ENCODE measurements around the gene NEU1. TPM values are rescaled to one million over a fixed set of nuclear protein-coding genes. Genes with fewer than 3 reads are reported as not detected.
A peak's percentile ranks its signal among the peaks of the same experiment; 100 is the strongest.
"Not testable (repeated sequence)": the region's sequence is repeated elsewhere in the genome, so short reads cannot be mapped to it uniquely, and the experiment has no call there.

Gene NEU1
- polyA plus RNA-seq, 1 donor: 17.7 TPM

GRCh38 chr6:31837369-31838113 is 25.1 kb downstream of the NEU1 start:
- no peak for DNase-seq

DNA sequence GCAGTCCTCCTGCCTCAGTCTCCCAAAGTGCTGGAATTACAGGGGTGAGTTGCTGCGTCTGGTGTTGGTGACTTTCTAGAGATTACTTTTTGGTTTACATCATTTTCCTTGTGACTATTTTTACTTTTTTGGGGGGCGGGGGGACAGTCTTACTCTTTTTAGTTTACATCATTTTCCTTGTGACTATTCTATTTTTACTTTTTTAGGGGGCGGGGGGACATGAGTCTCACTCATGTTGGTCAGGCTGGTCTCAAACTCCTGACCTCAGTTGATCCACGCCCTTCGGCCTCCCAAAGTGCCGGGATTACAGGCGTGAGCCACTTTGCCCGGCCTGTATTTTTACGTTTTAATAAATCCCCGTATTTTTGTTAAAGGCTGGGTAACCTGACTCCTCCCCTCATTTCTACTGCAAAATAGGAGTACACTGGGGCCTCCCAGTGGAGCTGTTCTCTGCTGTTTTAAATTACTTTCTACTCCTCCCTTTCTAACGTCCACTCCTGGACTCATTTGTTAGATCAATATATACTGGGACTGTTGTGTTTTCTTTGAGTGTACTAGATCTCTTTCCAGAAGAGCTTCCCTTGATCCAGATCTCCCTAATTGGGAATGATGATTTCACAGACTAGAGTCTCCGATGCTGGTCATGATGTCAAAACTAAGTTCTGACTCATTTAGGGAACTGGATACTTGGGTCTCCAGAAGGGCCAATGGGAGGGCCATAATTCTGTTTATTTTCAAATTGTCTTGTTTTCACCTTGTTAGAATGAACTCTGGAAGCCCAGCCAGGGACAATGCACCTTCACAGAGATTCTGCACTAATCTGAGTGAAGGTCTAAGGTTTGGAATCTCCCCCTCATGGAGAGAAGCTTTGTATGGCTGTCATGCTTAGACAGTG is 25.9 kb downstream of the NEU1 start:
- no peak for DNase-seq

GRCh38 chr6:31836047-31836473 is 26.6 kb downstream of the NEU1 start:
- no peak for DNase-seq

DNA sequence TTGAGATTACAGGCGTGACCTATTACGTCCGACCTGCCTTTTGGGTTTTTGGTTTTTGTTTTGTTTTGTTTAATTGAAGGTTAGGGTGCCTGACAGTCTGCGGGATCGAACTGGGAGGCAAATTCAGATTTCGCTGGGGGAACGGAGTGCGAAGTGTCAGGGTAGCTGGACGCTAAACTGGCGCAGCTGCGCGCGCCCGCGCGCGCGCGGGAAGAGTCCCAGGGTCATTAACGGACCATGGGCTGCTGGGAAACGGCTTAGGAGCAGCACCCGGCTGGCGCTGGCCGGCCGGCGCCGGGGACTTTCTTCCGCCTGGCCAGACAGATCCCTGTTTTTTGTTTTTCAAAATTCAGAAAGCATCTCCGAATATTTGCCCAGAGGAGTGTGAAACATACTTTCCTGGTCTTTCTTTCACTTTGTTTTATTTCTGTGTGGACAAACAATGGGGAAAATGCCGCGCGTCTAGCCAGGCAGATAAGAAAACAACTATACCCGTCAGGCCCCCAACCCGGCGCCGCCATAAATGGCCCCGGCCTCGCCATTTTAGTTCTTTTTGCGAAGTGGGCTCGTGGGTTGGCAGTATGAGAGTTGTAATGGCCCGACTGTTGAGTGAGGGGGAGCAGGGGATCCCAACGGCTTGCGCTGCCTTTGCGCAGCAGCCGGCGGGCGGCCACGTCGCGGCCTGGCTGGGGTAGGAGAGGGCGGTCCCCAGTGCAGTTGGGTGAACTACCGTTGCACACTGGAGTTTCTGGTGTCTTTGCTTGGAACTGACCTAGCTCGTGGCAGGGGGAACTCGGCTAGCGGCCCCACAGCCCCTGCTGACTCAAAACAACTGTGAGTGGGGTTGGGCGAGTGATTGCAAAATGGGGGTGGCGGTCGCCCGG is 28.0 kb downstream of the NEU1 start:
- peak; percentile 94 for DNase-seq

GRCh38 chr6:31831350-31832215 is 31.0 kb downstream of the NEU1 start:
- DNase-seq: no peak

DNA sequence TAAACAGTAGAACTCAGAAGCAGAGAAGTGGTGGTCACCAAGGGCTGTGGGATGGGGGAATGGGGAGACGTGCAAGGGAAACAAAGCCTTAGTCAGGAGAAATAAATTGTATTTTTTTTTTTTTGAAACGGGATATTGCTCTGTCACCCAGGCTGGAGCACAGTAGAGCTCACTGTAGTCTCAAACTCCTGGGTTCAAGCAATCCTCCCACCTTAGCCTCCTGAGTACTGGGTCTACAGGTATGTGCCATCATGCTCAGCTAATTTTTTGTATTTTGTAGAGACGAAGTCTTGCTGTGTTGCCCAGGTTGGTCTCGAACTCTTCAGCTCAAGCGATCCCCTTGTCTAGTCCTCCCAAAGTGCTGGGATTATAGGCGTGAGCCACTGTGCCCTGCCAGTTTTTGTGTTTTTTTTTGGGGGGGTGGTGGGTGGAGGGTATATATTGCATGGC is 31.7 kb downstream of the NEU1 start:
- DNase-seq: no peak

- peak; percentile 67 for DNase-seq
These were observed 32.9 kb downstream of the NEU1 start for GRCh38 chr6:31829633-31830283.

- DNase-seq: peak; percentile 99
These were observed 35.1 kb downstream of the NEU1 start, which contains the start of gene HSPA1B for GRCh38 chr6:31827286-31828079. TSS of gene HSPA1B (plus strand) at chr6:31827738. CDS start at chr6:31827951, 213 bp downstream.

- DNase-seq: peak; percentile 94
These were observed 35.8 kb downstream of the NEU1 start for GRCh38 chr6:31826793-31827285.

DNA sequence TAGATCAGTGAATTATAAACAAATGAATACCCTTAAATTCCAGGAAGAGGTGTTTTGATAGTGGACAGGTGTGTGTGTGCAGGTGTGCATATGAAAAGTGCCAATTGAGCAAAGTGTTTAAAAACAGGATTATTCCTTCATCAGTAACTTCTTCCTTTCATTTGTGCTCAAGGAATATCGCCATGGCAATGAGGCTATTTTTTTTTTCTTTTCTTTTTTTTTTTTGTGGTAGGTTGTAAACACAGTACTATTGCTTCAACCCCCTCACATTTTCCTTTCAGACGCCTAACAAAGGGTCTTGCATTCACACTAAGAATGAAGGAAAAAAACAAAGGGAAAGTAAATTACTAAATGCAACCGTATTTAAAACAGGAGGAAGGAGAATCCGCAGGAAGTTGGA is 37.1 kb downstream of the NEU1 start:
- DNase-seq: no peak

- not testable (repeated sequence) for DNase-seq
These were observed 38.9 kb downstream of the NEU1 start for GRCh38 chr6:31823592-31824196.

DNA sequence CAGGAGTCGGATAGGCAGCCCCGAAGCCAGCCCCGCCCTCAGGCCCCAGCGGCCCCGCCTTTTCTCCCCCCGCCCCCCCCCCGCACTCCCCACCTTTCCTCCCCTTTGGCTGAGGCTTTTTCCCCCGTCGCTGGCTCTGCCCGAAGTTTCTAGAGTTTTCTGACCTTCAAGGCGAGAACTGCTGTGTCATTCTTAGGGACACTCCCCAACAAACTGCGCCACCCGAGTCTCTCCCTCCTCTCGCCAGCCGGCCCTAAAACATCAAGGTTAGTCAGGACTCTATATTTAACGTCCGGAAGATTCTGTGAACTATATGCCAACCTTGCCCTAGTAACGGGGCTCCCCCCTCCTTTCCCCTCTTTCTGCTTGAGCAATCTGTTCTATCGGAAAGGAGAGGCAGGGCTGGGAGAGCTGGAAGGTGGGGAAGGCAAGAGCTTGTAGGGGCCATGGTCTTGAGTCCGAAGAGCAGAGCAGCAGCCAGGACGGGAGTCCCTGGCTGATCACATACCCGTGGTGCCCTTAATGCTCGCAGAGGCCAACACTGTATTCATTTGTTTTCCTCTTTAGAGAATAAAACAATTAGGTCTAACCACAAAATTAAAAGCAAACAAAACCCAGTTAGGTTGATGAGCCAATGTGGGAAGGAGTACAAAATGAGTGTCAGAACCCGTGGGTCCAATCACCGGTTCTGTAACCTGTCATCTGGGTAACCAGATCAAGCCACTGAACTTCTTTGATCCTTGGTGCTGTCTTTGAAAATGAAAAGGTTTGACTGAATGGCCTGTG is 40.4 kb downstream of the NEU1 start:
- DNase-seq: peak; percentile 71

DNA sequence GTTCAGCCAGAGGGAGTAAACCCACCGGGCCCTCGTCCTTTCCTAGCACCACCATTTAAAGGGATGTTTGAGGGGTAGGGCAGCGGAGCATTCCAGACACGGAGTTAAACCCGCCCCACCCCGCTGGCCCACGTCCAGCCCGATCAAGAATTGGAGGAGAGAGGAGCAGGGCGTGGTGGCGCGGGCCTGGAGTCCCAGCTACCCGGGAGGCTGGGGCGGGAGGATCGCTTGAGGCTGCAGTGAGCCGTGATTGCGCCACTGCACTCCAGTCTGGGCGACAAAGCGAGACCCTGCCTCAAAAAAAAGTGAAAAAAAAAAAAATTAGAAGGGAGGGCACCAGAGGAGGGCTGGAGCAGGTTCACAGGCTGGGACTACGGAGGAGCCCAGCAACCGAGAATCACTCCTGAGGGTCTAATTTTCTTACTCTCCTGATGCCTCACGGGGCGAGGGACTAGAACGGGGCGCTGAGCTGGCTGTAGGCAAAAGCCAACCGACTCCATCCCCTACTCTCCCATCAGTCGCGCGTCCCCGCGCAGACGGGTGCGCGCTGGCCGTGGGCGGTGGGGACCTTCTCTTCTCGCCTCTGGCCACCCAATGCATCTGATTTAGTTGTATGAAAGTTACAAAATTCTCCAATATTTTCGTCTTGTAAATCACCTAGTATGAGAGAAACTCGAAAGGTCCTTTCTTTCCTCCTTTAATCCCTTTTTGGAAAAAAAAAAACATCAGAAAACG is 41.2 kb downstream of the NEU1 start:
- DNase-seq: peak; percentile 73

DNA sequence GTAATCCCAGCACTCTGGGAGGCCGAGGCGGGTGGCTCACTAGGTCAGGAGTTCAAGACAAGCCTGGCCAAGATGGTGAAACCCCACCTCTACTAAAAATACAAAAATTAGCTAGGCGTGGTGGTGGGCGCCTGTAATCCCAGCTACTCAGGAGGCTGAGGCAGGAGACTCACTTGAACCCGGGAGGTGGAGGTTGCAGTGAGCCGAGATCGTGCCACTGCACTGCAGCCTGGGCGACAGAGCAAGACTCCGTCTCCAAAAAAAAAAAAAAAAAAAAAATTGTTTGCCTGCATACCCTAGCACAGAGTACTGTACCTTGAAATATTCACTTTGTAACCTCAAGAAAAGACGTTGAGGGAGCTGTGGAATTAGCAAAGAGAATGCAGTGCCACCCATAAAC is 42.2 kb downstream of the NEU1 start:
- DNase-seq: not testable (repeated sequence)

- no peak for DNase-seq
These were observed 42.7 kb downstream of the NEU1 start for GRCh38 chr6:31819871-31820299.

- DNase-seq: not testable (repeated sequence)
These were observed 44.6 kb downstream of the NEU1 start for GRCh38 chr6:31817929-31818511.

Measured in hindlimb muscle (tissue), 1 donor.